Activated naive CD8-positive, alpha-beta T cell (primary cell): ENCODE data around the gene NCOA1.

ENCODE experiments used
- H3K27ac Mint-ChIP-seq: one replicate; pipeline ENCODE4 v1.8.0; 2021; ENCODE audit warnings: mixed read lengths
- H3K27me3 Mint-ChIP-seq: one replicate; pipeline ENCODE4 v1.8.0; 2021; ENCODE audit warnings: mixed read lengths
- H3K36me3 Mint-ChIP-seq: one replicate; pipeline ENCODE4 v1.8.0; 2021; ENCODE audit warnings: mixed read lengths
- H3K4me1 Mint-ChIP-seq: one replicate; pipeline ENCODE4 v1.8.0; 2021; ENCODE audit warnings: low read depth, mixed read lengths
- H3K4me3 Mint-ChIP-seq: one replicate; pipeline ENCODE4 v1.8.0; 2021; ENCODE audit warnings: mild to moderate bottlenecking, mixed read lengths
- H3K9me3 Mint-ChIP-seq: one replicate; pipeline ENCODE4 v1.8.0; 2021; ENCODE audit warnings: low read depth, mixed read lengths

Gene NCOA1

GRCh38 chr2:24768013-24768412 lies 277.0 kb downstream of the NCOA1 start:
- peaks cover 5% of the 10 kb centered on the region for H3K4me1 Mint-ChIP-seq
- H3K27me3 Mint-ChIP-seq = no peaks in the 10 kb centered on the region
- no peak overlapping the region for H3K27ac Mint-ChIP-seq
- H3K36me3 Mint-ChIP-seq = peaks cover 16% of the 10 kb centered on the region
- no peaks in the 10 kb centered on the region for H3K9me3 Mint-ChIP-seq
- no peak overlapping the region for H3K4me3 Mint-ChIP-seq

GRCh38 chr2:24768601-24769000 lies 277.5 kb downstream of the NCOA1 start:
- H3K4me3 Mint-ChIP-seq = no peak overlapping the region
- no peak overlapping the region for H3K27ac Mint-ChIP-seq
- H3K4me1 Mint-ChIP-seq = peaks cover 5% of the 10 kb centered on the region
- no peaks in the 10 kb centered on the region for H3K9me3 Mint-ChIP-seq
- no peaks in the 10 kb centered on the region for H3K27me3 Mint-ChIP-seq
- H3K36me3 Mint-ChIP-seq = peaks cover 16% of the 10 kb centered on the region

- H3K27me3 Mint-ChIP-seq = no peaks in the 10 kb centered on the region
- no peak overlapping the region for H3K4me3 Mint-ChIP-seq
- no peak overlapping the region for H3K27ac Mint-ChIP-seq
- no peaks in the 10 kb centered on the region for H3K9me3 Mint-ChIP-seq
- H3K4me1 Mint-ChIP-seq = peaks cover 5% of the 10 kb centered on the region
- H3K36me3 Mint-ChIP-seq = peaks cover 11% of the 10 kb centered on the region
These were observed 280.0 kb downstream of the NCOA1 start for GRCh38 chr2:24771061-24771460.

- Mint-ChIP-seq H3K27ac (no peak overlapping the region), H3K9me3 (no peaks in the 10 kb centered on the region), H3K36me3 (peaks cover 6% of the 10 kb centered on the region), H3K4me1 (no peaks in the 10 kb centered on the region), H3K27me3 (no peaks in the 10 kb centered on the region), H3K4me3 (no peak overlapping the region)
These were observed 280.9 kb downstream of the NCOA1 start for GRCh38 chr2:24771764-24772586.

- H3K4me1 Mint-ChIP-seq = no peaks in the 10 kb centered on the region
These were observed 283.3 kb downstream of the NCOA1 start for GRCh38 chr2:24774373-24774772.

GRCh38 chr2:24779116-24779515 lies 288.1 kb downstream of the NCOA1 start:
- H3K9me3 Mint-ChIP-seq = no peaks in the 10 kb centered on the region
- no peak overlapping the region for H3K4me3 Mint-ChIP-seq
- no peaks in the 10 kb centered on the region for H3K36me3 Mint-ChIP-seq
- no peak overlapping the region for H3K27ac Mint-ChIP-seq
- peaks cover 7% of the 10 kb centered on the region for H3K27me3 Mint-ChIP-seq
- no peaks in the 10 kb centered on the region for H3K4me1 Mint-ChIP-seq

More at GRCh38 chr2:24774373-24774772, 283.3 kb downstream of the NCOA1 start:
- Mint-ChIP-seq H3K27me3 (no peaks in the 10 kb centered on the region), H3K27ac (no peak overlapping the region), H3K36me3 (peaks cover 6% of the 10 kb centered on the region), H3K9me3 (no peaks in the 10 kb centered on the region), H3K4me3 (no peak overlapping the region)

GRCh38 chr2:24783641-24784040 lies 292.6 kb downstream of the NCOA1 start:
- Mint-ChIP-seq H3K4me3 (no peak overlapping the region), H3K27me3 (peaks cover 7% of the 10 kb centered on the region), H3K4me1 (no peaks in the 10 kb centered on the region), H3K36me3 (peaks cover 2% of the 10 kb centered on the region), H3K9me3 (no peaks in the 10 kb centered on the region), H3K27ac (no peak overlapping the region)

GRCh38 chr2:24785671-24786321 lies 294.7 kb downstream of the NCOA1 start:
- Mint-ChIP-seq H3K4me3 (no peak overlapping the region), H3K4me1 (no peaks in the 10 kb centered on the region), H3K27ac (no peak overlapping the region)

GRCh38 chr2:24787532-24787931 lies 296.5 kb downstream of the NCOA1 start:
- Mint-ChIP-seq H3K4me1 (peaks cover 5% of the 10 kb centered on the region), H3K27ac (no peak overlapping the region), H3K27me3 (peaks cover 2% of the 10 kb centered on the region), H3K9me3 (no peaks in the 10 kb centered on the region), H3K4me3 (no peak overlapping the region), H3K36me3 (peaks cover 10% of the 10 kb centered on the region)

More at GRCh38 chr2:24785671-24786321, 294.7 kb downstream of the NCOA1 start:
- H3K27me3 Mint-ChIP-seq = peaks cover 4% of the 10 kb centered on the region
- H3K36me3 Mint-ChIP-seq = peaks cover 10% of the 10 kb centered on the region
- no peaks in the 10 kb centered on the region for H3K9me3 Mint-ChIP-seq

- Mint-ChIP-seq H3K27ac (no peak overlapping the region), H3K4me1 (peaks cover 6% of the 10 kb centered on the region), H3K36me3 (peaks cover 10% of the 10 kb centered on the region), H3K4me3 (no peak overlapping the region), H3K9me3 (no peaks in the 10 kb centered on the region), H3K27me3 (no peaks in the 10 kb centered on the region)
These were observed 297.8 kb downstream of the NCOA1 start for GRCh38 chr2:24788816-24789215.

GRCh38 chr2:24791452-24791851 lies 300.4 kb downstream of the NCOA1 start:
- Mint-ChIP-seq H3K4me1 (peaks cover 14% of the 10 kb centered on the region), H3K36me3 (peaks cover 10% of the 10 kb centered on the region), H3K27me3 (no peaks in the 10 kb centered on the region), H3K9me3 (no peaks in the 10 kb centered on the region), H3K27ac (no peak overlapping the region), H3K4me3 (peak overlapping the region; percentile 35)

- Mint-ChIP-seq H3K9me3 (no peaks in the 10 kb centered on the region), H3K36me3 (peaks cover 10% of the 10 kb centered on the region), H3K27me3 (no peaks in the 10 kb centered on the region), H3K27ac (peak overlapping the region; percentile 100), H3K4me1 (peaks cover 20% of the 10 kb centered on the region), H3K4me3 (peak overlapping the region; percentile 94)
These were observed 301.5 kb downstream of the NCOA1 start for GRCh38 chr2:24792542-24792873.

GRCh38 chr2:24792874-24793760 lies 302.1 kb downstream of the NCOA1 start, which contains the start of the genes CENPO and PTRHD1:
Gene CENPO (plus strand): TSS chr2:24793425. CDS start chr2:24793920, 495 bp downstream.
Gene PTRHD1 (minus strand): TSS chr2:24793391. CDS start chr2:24793377, 14 bp downstream.
- no peaks in the 10 kb centered on the region for H3K9me3 Mint-ChIP-seq
- H3K27me3 Mint-ChIP-seq = no peaks in the 10 kb centered on the region
- peaks cover 10% of the 10 kb centered on the region for H3K36me3 Mint-ChIP-seq
- peak within 1 kb of the TSS; percentile 100 for H3K27ac Mint-ChIP-seq
- peaks cover 23% of the 10 kb centered on the region for H3K4me1 Mint-ChIP-seq
- peak within 1 kb of the TSS; percentile 94 for H3K4me3 Mint-ChIP-seq

- peaks cover 23% of the 10 kb centered on the region for H3K4me1 Mint-ChIP-seq
- H3K27ac Mint-ChIP-seq = peak overlapping the region; percentile 100
- peaks cover 7% of the 10 kb centered on the region for H3K36me3 Mint-ChIP-seq
- H3K9me3 Mint-ChIP-seq = no peaks in the 10 kb centered on the region
- H3K27me3 Mint-ChIP-seq = no peaks in the 10 kb centered on the region
- H3K4me3 Mint-ChIP-seq = peak overlapping the region; percentile 94
These were observed 302.8 kb downstream of the NCOA1 start for GRCh38 chr2:24793761-24794435.
